HL-60 (cell line): Measurements from ENCODE around the gene AK8.

Experiments
- POLR2AphosphoS5 ChIP-seq: IDR thresholded peaks from 2 replicates; pipeline ENCODE4 v1.6.1; 2012; ENCODE audit warnings: low read depth
- TF ChIP-seq, protein P1 (sequence below): IDR thresholded peaks from one replicate; pipeline ENCODE4 v1.5.1; 2011; ENCODE audit warnings: low read length, control low read depth, inconsistent platforms; ENCODE audit not compliant: insufficient read depth

DNA sequence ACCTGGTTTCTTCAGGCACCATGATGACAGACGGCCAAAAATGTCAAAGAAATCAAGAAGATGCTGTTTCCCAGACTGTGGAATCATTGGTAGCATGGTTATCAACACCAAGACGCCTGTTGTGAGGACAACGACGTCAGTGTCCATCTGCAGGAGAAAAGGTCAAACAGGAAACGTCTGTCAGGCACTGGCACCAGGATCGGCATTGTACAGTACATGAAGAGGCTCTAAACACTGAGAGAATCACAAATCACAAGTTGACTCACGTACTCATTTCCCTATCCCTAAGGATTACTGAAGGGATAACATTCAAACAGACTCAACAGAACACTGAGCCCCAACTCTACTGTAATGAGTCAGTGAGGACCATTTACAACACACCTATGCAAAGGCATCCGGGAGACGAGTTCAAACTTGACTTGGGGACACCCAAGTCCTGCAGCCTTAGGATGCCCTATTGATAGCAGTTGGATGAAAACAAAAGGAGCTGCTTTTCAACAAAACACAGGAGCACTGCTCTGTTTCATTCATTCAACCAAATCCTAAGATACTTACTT is 45.3 kb upstream of the AK8 start:
- TF ChIP-seq, protein P1, sequence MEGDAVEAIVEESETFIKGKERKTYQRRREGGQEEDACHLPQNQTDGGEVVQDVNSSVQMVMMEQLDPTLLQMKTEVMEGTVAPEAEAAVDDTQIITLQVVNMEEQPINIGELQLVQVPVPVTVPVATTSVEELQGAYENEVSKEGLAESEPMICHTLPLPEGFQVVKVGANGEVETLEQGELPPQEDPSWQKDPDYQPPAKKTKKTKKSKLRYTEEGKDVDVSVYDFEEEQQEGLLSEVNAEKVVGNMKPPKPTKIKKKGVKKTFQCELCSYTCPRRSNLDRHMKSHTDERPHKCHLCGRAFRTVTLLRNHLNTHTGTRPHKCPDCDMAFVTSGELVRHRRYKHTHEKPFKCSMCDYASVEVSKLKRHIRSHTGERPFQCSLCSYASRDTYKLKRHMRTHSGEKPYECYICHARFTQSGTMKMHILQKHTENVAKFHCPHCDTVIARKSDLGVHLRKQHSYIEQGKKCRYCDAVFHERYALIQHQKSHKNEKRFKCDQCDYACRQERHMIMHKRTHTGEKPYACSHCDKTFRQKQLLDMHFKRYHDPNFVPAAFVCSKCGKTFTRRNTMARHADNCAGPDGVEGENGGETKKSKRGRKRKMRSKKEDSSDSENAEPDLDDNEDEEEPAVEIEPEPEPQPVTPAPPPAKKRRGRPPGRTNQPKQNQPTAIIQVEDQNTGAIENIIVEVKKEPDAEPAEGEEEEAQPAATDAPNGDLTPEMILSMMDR = no peak
- TF ChIP-seq POLR2AphosphoS5 = no peak
